Gastrocnemius medialis (tissue), 4 donors: Measurements from ENCODE around the gene DBN1. TPM values are rescaled to one million over a fixed set of nuclear protein-coding genes. Genes with fewer than 3 reads are reported as not detected.

Experiments used
- ATAC-seq, 2 donors: fragments of 150-250 bp; one replicate each; pipeline ENCODE4 v1.9.1; 2016
- DNase-seq, 2 donors: peaks; one replicate each; pipeline ENCODE4 v3.0.0-alpha.2; 2019
- H3K27ac ChIP-seq, 4 donors: fragments of 200-600 bp; sonication (generic); 1 replicate in 1 of 4; 2 replicates in 3 of 4; pipeline ENCODE4 v1.5.1; 2016 to 2018; ENCODE audit warnings: mild to moderate bottlenecking in 2 of 4, moderate library complexity in 1 of 4
- H3K27me3 ChIP-seq, 3 donors: fragments of 200-600 bp; sonication (generic) in 2 of 3; 1 replicate in 1 of 3; 2 replicates in 2 of 3; pipeline versions ENCODE4 v1.5.1 to v1.6.0; 2016 to 2019; ENCODE audit warnings: mild to moderate bottlenecking in 1 of 3, moderate library complexity in 1 of 3
- H3K36me3 ChIP-seq, 2 donors: fragments of 200-600 bp; sonication (generic) in 1 of 2; one replicate each; pipeline ENCODE4 v1.5.1; 2017 to 2018
- H3K4me1 ChIP-seq, 2 donors: fragments of 200-600 bp; sonication (generic) in 1 of 2; one replicate each; pipeline ENCODE4 v1.5.1; 2016 to 2017; ENCODE audit warnings: mild to moderate bottlenecking in 2 of 2
- H3K4me3 ChIP-seq, 4 donors: fragments of 200-600 bp; sonication (generic) in 3 of 4; 1 replicate in 1 of 4; 2 replicates in 3 of 4; pipeline ENCODE4 v1.5.1; 2016 to 2019; ENCODE audit warnings: mild to moderate bottlenecking in 2 of 4
- H3K9me3 ChIP-seq, 3 donors: fragments of 200-600 bp; sonication (generic) in 2 of 3; 1 replicate in 1 of 3; 2 replicates in 2 of 3; pipeline ENCODE4 v1.5.1; 2016 to 2019
- CTCF ChIP-seq, 5 experiments: fragments of 450-650 bp in 3 of 5; fragments of 200-600 bp in 2 of 5; sonication (generic) in 2 of 5; IDR thresholded peaks in 4 of 5; conservative IDR thresholded peaks in 1 of 5; 1 replicate in 4 of 5; 2 replicates in 1 of 5; pipeline ENCODE4 v1.5.1; 2016 to 2019; ENCODE audit warnings: antibody characterized with exemption in 5 of 5, mild to moderate bottlenecking in 3 of 5, moderate library complexity in 3 of 5
- POLR2A ChIP-seq, 2 donors: fragments of 450-650 bp; IDR thresholded peaks; one replicate each; pipeline ENCODE4 v1.6.1; 2017; ENCODE audit warnings: antibody characterized with exemption in 2 of 2, mild to moderate bottlenecking in 2 of 2, moderate library complexity in 2 of 2
- in situ Hi-C, 4 donors: fragments of 200-750 bp; cut with MboI; loops; one replicate each; pipeline versions ENCODE4 v1.15.0 to v1.8.0; 2017; ENCODE audit warnings: low sequenced_read_pairs in 4 of 4
- intact Hi-C: fragments of 100-400 bp; cut with DNase I; formaldehyde crosslinking; loops from one replicate; pipeline ENCODE4 v1.15.1; 2023; ENCODE audit warnings: low total_unique reads
- total RNA-seq, 4 donors: library from RNA; depleted of rRNA; stranded (reverse); fragments of >200 nt; gene quantifications; one replicate each; pipeline versions ENCODE4 v1.1.0 to v1.2.3, GENCODE V29; 2016

Gene DBN1
- total RNA-seq, 4 donors from 2014 or later, result 16.3 to 27.5 (median 23.2) TPM

DNA sequence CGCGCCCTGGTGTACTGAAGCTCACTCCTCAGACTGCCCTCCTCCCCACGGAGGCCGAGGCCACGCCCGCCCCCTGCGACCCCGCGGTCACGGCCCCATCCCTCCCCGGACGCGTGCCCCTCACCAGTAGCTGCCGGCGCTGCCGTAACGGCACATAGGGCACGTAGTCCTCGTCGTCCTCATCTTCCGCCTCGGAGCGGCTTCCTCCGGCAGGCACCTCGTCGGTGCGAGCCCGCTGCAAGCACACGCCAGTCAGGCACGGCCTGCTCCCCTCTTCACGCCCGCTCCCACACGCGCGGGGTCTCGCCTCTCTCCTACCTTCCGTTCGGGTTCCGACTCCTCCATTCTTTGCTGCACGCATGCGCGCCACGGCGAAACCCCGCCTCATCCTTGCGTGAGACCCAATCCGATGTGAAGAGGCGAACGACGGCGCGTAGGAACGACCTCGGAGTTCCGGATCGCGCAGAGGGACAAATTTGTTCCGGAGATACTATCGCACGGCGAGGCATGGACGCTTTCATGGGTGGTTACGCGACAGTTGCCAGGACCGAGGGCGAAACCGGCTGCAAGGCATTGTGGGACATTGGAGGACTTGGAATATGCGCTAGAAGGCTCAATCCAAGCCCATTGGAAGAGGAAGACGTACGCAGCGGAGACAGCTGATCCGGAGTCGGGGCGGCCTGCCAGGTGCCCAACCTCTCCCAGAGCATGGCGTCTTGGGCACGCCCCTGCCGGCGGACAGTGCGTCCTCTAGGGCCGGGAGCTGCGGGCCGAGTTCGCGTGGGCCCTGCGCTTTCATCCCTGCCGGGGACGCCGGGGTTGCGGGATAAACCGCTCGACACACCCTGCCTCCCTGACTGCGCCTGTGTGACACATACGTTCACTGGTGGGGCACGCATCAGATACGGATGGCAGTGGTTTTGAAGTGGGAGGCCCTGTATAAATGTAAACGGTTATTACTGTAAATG is 43.5 kb upstream of the DBN1 start, which contains the start of gene DDX41:
TSS of gene DDX41 (minus strand) at position 361 of the 968 bp plus-strand sequence. CDS start at position 345, 16 bp downstream.
- peak; percentile 98 to 99 for DNase-seq
- peak; percentile 95 to 96 for ATAC-seq
- Histone ChIP-seq H3K36me3 (peaks cover 0 to 58% of the 10 kb centered on the region in 2 donors), H3K4me1 (peaks cover 15 to 28% of the 10 kb centered on the region in 2 donors), H3K9me3 (no peaks in the 10 kb centered on the region), H3K27ac (peak within 1 kb of the TSS; percentile 88 to 94 (median 92)), H3K4me3 (peak within 1 kb of the TSS; percentile 55 to 98 (median 90)), H3K27me3 (no peaks in the 10 kb centered on the region)
- in situ Hi-C loops (loop anchor here in 1 of 4 donors (25.0 kb wide), 1 partner anchor 130 kb away; the partner anchor contains the start of gene SLC34A1), intact Hi-C loops (loop anchor here (1.0 to 2.0 kb wide), 3 partner anchors 20 to 76 kb away; partner anchors contain the start of genes PDLIM7 and TMED9)
- TF ChIP-seq CTCF (IDR thresholded peaks at IDR 0.05 in 4 of 5, conservative IDR thresholded peaks at IDR 0.05 in 1 of 5) (peak in 3 of 5 experiments; percentile 29 to 43 (median 37)), POLR2A (IDR thresholded peaks at IDR 0.05) (peak; percentile 4 to 25)

DNA sequence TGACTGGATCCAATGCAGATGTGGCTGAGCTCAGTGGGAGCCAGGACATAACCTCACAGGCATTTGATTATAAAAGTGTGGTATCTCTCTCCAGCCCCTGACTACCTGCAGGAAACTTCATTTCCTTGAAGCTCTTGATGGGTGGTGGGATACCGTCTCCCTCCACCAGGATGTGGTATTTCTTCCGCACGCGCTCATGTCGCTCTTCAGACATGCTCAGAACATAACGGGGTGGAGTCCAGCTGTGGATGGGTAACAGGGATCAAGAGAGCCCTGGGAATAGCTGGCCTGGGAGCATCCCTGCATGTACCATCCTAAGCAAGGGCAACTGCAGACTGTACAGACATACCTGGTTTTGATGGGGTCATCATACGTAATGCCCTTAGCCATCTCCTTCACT is 42.1 kb upstream of the DBN1 start:
- ATAC-seq (no peak), DNase-seq (no peak)
- TF ChIP-seq POLR2A (IDR thresholded peaks at IDR 0.05) (no peak), CTCF (IDR thresholded peaks at IDR 0.05 in 4 of 5, conservative IDR thresholded peaks at IDR 0.05 in 1 of 5) (no peak)
- no peaks in the 10 kb centered on the region for H3K9me3 ChIP-seq
- no peaks in the 10 kb centered on the region for H3K27me3 ChIP-seq
- in situ Hi-C loops (loop anchor here in 1 of 4 donors (25.0 kb wide), 1 partner anchor 128 kb away; the partner anchor contains the start of gene SLC34A1), intact Hi-C loops (no loop called here)
- H3K36me3 ChIP-seq, result peaks cover 0 to 58% of the 10 kb centered on the region in 2 donors
- peak overlapping the region; percentile 55 to 98 (median 90) for H3K4me3 ChIP-seq
- H3K4me1 ChIP-seq, result peaks cover 15 to 28% of the 10 kb centered on the region in 2 donors
- no peak overlapping the region for H3K27ac ChIP-seq

GRCh38 chr5:177514541-177514940 is 41.1 kb upstream of the DBN1 start:
- DNase-seq (no peak), ATAC-seq (no peak)
- no peak for TF ChIP-seq CTCF (IDR thresholded peaks at IDR 0.05 in 4 of 5, conservative IDR thresholded peaks at IDR 0.05 in 1 of 5)
- TF ChIP-seq POLR2A (IDR thresholded peaks at IDR 0.05), result no peak
- Histone ChIP-seq H3K36me3 (peaks cover 0 to 57% of the 10 kb centered on the region in 2 donors), H3K4me3 (no peak overlapping the region), H3K27me3 (no peaks in the 10 kb centered on the region), H3K27ac (no peak overlapping the region), H3K9me3 (no peaks in the 10 kb centered on the region), H3K4me1 (peaks cover 20 to 28% of the 10 kb centered on the region in 2 donors)
- intact Hi-C loops (no loop called here), in situ Hi-C loops (loop anchor here in 1 of 4 donors (25.0 kb wide), 1 partner anchor 127 kb away; the partner anchor contains the start of gene SLC34A1)

DNA sequence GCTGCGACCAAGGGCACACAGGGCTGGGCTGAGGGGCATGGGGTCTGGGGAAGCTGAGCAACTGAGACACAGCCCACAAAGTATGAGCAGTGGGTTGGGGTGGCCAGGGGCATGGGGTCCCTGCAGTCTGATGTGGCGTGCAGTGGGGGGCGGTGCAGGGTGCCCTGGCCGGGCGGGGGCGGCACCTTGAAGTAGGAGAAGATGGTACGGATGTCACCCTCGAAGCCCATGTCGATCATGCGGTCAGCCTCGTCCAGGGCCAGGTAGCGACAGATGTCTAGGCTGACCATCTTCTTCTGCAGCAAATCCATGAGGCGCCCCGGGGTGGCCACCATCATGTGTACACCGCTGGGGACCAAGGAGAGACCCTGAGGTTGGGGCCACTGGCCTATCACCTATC is 40.1 kb upstream of the DBN1 start:
- ATAC-seq (no peak), DNase-seq (no peak)
- no peaks in the 10 kb centered on the region for H3K9me3 ChIP-seq
- peaks cover 0 to 57% of the 10 kb centered on the region in 2 donors for H3K36me3 ChIP-seq
- intact Hi-C loops (no loop called here), in situ Hi-C loops (loop anchor here in 1 of 4 donors (25.0 kb wide), 1 partner anchor 126 kb away; the partner anchor contains the start of gene SLC34A1)
- TF ChIP-seq CTCF (IDR thresholded peaks at IDR 0.05 in 4 of 5, conservative IDR thresholded peaks at IDR 0.05 in 1 of 5), result no peak
- no peak for TF ChIP-seq POLR2A (IDR thresholded peaks at IDR 0.05)
- no peak overlapping the region for H3K27ac ChIP-seq
- H3K4me1 ChIP-seq, result peaks cover 17 to 24% of the 10 kb centered on the region in 2 donors
- H3K27me3 ChIP-seq, result no peaks in the 10 kb centered on the region
- no peak overlapping the region for H3K4me3 ChIP-seq
